SK-N-SH treated with all-trans-retinoic acid at 6 μM for 48 hours (cell line): ENCODE results near the gene TMEM62.

Experiments used
- CREB5 ChIP-seq: fragments of 250-450 bp; sonication (Bioruptor Pico); IDR thresholded peaks from 2 replicates; pipeline ENCODE4 v1.5.1; 2020; ENCODE audit warnings: low read depth, mild to moderate bottlenecking, moderate library complexity
- CSDC2 ChIP-seq: fragments of 250-450 bp; sonication (Bioruptor Pico); IDR thresholded peaks from 2 replicates; pipeline ENCODE4 v1.5.0; 2020; ENCODE audit warnings: mild to moderate bottlenecking, moderate library complexity
- ESRRG ChIP-seq: fragments of 250-450 bp; sonication (Bioruptor Pico); IDR thresholded peaks from 2 replicates; pipeline ENCODE4 v1.6.1; 2021; ENCODE audit warnings: mild to moderate bottlenecking
- GLIS3 ChIP-seq: fragments of 250-450 bp; sonication (Bioruptor Pico); IDR thresholded peaks from 2 replicates; pipeline ENCODE4 v1.5.0; 2020; ENCODE audit warnings: mild to moderate bottlenecking, moderate library complexity
- ISL1 ChIP-seq: fragments of 250-450 bp; sonication (Bioruptor Pico); IDR thresholded peaks from 2 replicates; pipeline ENCODE4 v2.1.2; 2022; ENCODE audit warnings: mild to moderate bottlenecking, moderate library complexity
- PATZ1 ChIP-seq: fragments of 250-450 bp; sonication (Bioruptor Pico); IDR thresholded peaks from 2 replicates; pipeline ENCODE4 v1.8.0; 2020; ENCODE audit warnings: mild to moderate bottlenecking, moderate library complexity, borderline replicate concordance
- POU6F1 ChIP-seq: fragments of 250-450 bp; sonication (Bioruptor Pico); IDR thresholded peaks from 2 replicates; pipeline ENCODE4 v1.8.0; 2021; ENCODE audit warnings: low read depth, mild to moderate bottlenecking, moderate library complexity, borderline replicate concordance
- RARB ChIP-seq: fragments of 250-450 bp; sonication (Bioruptor Pico); IDR thresholded peaks from 2 replicates; pipeline ENCODE4 v1.8.0; 2021; ENCODE audit warnings: mild to moderate bottlenecking, moderate library complexity
- TCF4 ChIP-seq: fragments of 250-450 bp; sonication (Bioruptor Pico); IDR thresholded peaks from 2 replicates; pipeline ENCODE4 v1.8.0; 2021; ENCODE audit warnings: mild to moderate bottlenecking, moderate library complexity, borderline replicate concordance
- TOX ChIP-seq: fragments of 250-450 bp; sonication (Bioruptor Pico); IDR thresholded peaks from 2 replicates; pipeline ENCODE4 v1.8.0; 2021; ENCODE audit warnings: mild to moderate bottlenecking, moderate library complexity, borderline replicate concordance
- ZFP30 ChIP-seq: fragments of 450-650 bp; formaldehyde crosslinking; IDR thresholded peaks from 2 replicates; pipeline ENCODE4 v1.5.0; 2022; ENCODE audit warnings: mild to moderate bottlenecking, moderate library complexity
- ZNF565 ChIP-seq: fragments of 450-650 bp; formaldehyde crosslinking; conservative IDR thresholded peaks from 2 replicates; pipeline ENCODE4 v1.5.0; 2020; ENCODE audit warnings: low read depth, mild to moderate bottlenecking, moderate library complexity

- no peak for TF ChIP-seq GLIS3 (CRISPR knock-in tag)
- TF ChIP-seq PATZ1 (CRISPR knock-in tag), result no peak
- TF ChIP-seq ZNF565 (CRISPR knock-in tag), result no peak
- no peak for TF ChIP-seq POU6F1 (CRISPR knock-in tag)
- no peak for TF ChIP-seq RARB (CRISPR knock-in tag)
- no peak for TF ChIP-seq ZFP30
- no peak for TF ChIP-seq CSDC2
- no peak for TF ChIP-seq ESRRG (CRISPR knock-in tag)
- TF ChIP-seq TOX (CRISPR knock-in tag), result no peak
- TF ChIP-seq ISL1, result no peak
- no peak for TF ChIP-seq CREB5 (CRISPR knock-in tag)
- no peak for TF ChIP-seq TCF4 (CRISPR knock-in tag)
Observed at GRCh38 chr15:43204016-43204901, 70.9 kb downstream of the TMEM62 start.
